ENCODE data around the gene DOHH.

DOHH gene

DNA sequence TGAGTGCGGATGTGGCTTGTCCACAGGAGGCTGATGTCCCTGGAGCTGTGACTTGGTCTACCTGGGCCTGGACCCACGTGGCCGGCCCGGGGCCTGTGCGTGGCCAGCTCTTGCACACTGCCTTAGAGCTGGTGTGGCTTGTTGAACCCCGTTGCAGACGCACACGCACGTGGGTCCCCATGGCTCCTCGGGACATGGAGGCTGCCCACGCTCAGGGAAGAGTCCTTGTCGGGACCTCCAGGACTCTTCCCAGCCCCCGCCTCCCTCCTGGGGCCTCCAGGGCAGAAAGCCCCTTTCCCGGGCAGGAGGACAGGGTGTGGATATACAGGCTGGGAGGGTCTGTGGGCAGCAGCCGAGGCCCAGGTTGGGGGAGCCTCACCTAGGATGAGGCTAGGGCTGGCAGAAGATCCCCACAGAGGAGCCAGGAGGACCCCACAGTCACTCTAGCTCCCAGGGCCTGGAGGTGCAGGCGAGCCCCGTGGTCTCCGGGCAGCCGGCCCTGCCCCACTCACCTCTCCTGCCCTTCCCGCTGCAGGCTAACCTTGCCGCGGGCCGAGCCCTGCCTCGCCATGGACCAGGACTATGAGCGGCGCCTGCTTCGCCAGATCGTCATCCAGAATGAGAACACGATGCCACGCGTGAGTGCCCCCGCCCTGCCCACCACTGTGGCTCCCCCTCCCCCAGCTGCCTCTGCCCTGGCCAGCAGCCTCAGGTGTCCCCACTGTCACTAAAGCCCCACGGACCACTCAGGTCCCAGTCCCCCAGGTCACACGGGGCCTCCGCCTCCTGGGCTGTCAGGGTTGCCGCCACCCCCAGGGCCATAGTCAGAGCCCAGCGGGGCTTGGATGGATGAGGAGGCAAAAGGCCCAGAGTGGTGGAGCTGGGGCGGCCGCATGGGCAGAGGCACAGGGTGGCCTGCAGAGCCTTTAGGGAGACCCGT is 22.2 kb upstream of the DOHH start:
- no peak for TF ChIP-seq JUND (IDR thresholded peaks at IDR 0.05; ENCODE audit: low read depth)
- in situ Hi-C loops (cut with HindIII; ENCODE audit: low pct_unique_long_range_greater_than_20kb, low sequenced_read_pairs): no loop called here

DNA sequence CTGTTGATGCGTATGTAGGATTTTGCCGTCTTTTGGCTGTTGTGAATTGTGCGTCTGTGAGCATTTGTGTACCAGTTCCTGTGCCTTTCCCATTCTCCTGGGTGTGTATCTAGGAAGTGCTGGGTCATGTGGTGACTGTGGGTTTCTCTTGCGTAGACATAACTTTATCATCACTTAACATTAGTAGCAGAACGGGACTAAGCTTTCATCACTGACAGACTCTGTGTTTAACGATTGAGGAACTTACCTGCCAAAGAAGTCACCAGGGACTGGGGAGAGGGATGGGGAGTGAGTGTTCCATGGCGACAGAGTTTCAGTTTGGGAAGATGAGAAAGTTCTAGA is 20.6 kb upstream of the DOHH start:
- in situ Hi-C loops (cut with HindIII; ENCODE audit: low pct_unique_long_range_greater_than_20kb, low sequenced_read_pairs): no loop called here
- no peak for TF ChIP-seq JUND (IDR thresholded peaks at IDR 0.05; ENCODE audit: low read depth)

More for the DNA sequence above, 22.2 kb upstream of the DOHH start:
- DNase-seq (ENCODE audit: low read depth in 1 of 2, low spot score in 1 of 2): no peak

DNA sequence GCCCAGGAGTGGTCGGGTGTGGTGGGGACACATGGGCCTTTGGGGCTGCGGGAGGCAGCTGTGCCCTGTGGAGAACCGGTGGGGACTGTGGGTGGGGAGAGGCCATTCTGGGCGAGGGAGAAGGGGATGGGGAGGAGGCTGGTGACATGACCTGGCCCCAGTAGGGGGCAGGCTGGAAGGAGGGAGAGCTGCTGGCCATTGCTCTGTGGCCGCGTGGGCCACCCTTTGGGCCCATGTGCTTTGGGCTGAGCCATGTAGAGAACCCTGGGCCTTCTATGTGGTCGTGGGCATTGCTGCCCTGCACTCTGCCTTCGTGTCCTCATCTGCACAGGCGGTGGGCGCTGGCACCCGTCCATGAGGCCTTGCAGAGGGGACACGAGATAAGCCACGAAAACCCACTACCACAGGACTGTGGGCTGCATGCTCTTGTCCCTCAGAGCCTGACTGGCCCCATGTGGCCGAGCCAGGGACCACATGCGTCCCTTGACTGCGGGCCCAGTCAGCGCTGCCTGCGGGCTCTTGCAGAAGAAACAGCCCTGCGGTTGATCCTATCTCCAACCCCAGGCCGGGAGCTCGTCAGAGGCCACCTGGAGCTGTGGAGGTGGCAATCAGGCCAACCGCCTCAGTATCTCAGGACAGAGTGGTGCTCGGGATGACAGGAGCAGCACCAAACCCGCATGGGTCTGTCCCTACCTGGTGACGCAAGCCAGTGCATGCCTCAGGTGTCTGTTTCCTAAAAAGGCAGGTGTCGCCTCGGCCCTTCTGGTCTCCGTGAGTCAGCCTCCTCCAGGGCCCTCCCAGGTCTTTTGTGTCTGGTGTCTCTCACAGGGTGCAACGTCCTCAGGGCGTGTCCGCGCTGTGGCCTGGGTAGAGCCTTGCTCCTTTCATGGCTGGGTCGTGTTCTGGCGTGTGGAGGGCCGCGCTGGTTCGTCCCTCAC is 20.0 kb upstream of the DOHH start:
- in situ Hi-C loops (cut with HindIII; ENCODE audit: low pct_unique_long_range_greater_than_20kb, low sequenced_read_pairs): no loop called here
- DNase-seq (ENCODE audit: low read depth in 1 of 2, low spot score in 1 of 2): no peak
- TF ChIP-seq JUND (IDR thresholded peaks at IDR 0.05; ENCODE audit: low read depth): no peak

More for the DNA sequence above, 20.6 kb upstream of the DOHH start:
- DNase-seq (ENCODE audit: low read depth in 1 of 2, low spot score in 1 of 2): no peak

- TF ChIP-seq JUND (IDR thresholded peaks at IDR 0.05; ENCODE audit: low read depth): no peak
- no peak for DNase-seq (ENCODE audit: low read depth in 1 of 2, low spot score in 1 of 2)
- in situ Hi-C loops (cut with HindIII; ENCODE audit: low pct_unique_long_range_greater_than_20kb, low sequenced_read_pairs): no loop called here
These were observed 18.7 kb upstream of the DOHH start for GRCh38 chr19:3519126-3519525.

DNA sequence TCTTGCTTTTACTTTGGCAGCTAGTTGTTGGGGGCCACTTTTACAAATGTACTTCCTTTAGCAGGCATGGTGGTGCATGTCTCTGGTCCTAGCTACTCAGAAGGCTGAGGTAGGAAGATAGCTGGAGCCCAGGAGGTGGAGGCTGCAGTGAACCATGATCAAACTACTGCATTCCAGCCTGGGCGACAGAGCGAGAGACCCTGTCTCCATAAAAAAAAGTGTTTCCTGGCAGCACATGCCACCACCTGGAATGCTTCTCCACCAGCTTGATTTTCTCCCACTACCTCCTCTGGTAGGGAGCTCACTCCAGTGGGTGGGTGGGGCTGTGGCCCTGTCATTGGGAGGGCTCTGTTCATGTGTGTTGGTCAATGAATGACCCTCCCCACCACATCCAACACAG is 18.2 kb upstream of the DOHH start:
- no peak for TF ChIP-seq JUND (IDR thresholded peaks at IDR 0.05; ENCODE audit: low read depth)
- in situ Hi-C loops (cut with HindIII; ENCODE audit: low pct_unique_long_range_greater_than_20kb, low sequenced_read_pairs): no loop called here
- no peak for DNase-seq (ENCODE audit: low read depth in 1 of 2, low spot score in 1 of 2)

GRCh38 chr19:3518255-3518654 is 17.8 kb upstream of the DOHH start:
- in situ Hi-C loops (cut with HindIII; ENCODE audit: low pct_unique_long_range_greater_than_20kb, low sequenced_read_pairs): no loop called here
- TF ChIP-seq JUND (IDR thresholded peaks at IDR 0.05; ENCODE audit: low read depth): no peak
- DNase-seq (ENCODE audit: low read depth in 1 of 2, low spot score in 1 of 2): no peak

DNA sequence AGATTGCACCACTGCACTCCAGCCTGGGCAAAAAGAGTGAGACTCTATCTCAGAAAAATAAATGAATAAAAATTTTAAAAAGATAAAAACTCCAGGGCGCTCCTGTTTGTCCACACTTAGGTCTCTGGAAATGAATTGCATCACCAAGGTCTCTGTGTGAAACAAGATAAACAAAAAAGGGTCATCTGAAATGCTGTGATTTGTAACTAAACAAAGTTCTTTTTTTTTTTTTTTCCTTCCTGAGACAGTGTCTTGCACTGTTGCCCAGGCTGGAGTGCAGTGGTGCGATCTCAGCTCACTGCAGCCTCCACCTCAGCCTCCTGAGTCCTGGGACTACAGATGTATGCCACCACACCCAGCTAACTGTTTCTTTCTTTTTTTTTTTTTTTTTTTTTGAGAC is 17.2 kb upstream of the DOHH start:
- in situ Hi-C loops (cut with HindIII; ENCODE audit: low pct_unique_long_range_greater_than_20kb, low sequenced_read_pairs): no loop called here
- DNase-seq (ENCODE audit: low read depth in 1 of 2, low spot score in 1 of 2): no peak
- no peak for TF ChIP-seq JUND (IDR thresholded peaks at IDR 0.05; ENCODE audit: low read depth)

GRCh38 chr19:3516675-3517207 is 16.3 kb upstream of the DOHH start:
- in situ Hi-C loops (cut with HindIII; ENCODE audit: low pct_unique_long_range_greater_than_20kb, low sequenced_read_pairs): no loop called here
- TF ChIP-seq JUND (IDR thresholded peaks at IDR 0.05; ENCODE audit: low read depth): no peak
- peak; percentile 64 to 78 for DNase-seq (ENCODE audit: low read depth in 1 of 2, low spot score in 1 of 2)

DNA sequence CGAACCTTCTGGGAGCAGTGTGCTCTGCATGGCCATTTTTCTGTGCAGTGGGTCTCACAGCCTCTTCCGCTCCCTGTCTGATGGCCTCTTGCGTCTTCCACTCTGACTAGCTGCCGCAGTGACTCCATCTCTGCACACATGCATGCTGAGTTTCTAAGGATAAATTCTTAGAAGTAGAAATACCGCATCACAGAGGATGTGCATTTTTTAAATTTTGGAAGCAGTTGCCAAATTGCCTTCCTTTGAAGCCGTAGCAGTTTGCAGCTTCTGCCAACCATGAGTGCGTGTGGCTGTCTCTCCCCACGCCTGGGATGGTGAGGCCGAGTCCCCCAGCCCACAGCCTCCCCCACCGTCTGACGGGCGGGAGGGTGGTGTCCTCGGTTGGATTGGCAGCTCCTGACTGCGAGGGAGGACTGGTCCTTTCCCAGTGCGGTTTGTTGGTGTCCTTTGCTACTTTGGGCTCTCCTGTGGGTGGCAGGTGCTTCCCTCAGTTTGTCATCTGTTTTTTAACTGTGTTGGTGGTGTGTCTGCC is 15.5 kb upstream of the DOHH start:
- TF ChIP-seq JUND (IDR thresholded peaks at IDR 0.05; ENCODE audit: low read depth): no peak
- in situ Hi-C loops (cut with HindIII; ENCODE audit: low pct_unique_long_range_greater_than_20kb, low sequenced_read_pairs): no loop called here
- no peak for DNase-seq (ENCODE audit: low read depth in 1 of 2, low spot score in 1 of 2)

DNA sequence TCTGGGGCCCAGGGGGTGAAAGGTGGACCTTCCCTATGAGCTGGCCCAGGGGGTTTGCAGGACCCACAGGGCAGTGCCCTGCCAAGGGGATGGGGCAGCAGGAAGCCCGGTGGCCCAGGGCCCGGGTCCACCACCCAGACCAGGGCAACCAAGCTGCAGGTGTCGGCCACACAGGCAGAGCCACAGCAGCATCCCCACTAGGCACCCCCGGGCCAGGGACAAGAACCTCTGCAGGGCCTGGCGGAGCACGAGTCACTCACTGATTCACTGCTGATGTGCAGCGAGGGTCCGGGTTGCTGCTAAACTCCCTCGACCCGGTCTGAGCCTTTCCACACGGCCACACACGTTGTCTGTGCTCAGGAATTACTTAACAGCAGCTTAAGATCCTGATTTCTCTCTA is 14.5 kb upstream of the DOHH start:
- no peak for TF ChIP-seq JUND (IDR thresholded peaks at IDR 0.05; ENCODE audit: low read depth)
- in situ Hi-C loops (cut with HindIII; ENCODE audit: low pct_unique_long_range_greater_than_20kb, low sequenced_read_pairs): no loop called here
- DNase-seq (ENCODE audit: low read depth in 1 of 2, low spot score in 1 of 2): no peak

GRCh38 chr19:3513229-3514140 is 13.0 kb upstream of the DOHH start:
- in situ Hi-C loops (cut with HindIII; ENCODE audit: low pct_unique_long_range_greater_than_20kb, low sequenced_read_pairs): no loop called here
- TF ChIP-seq JUND (IDR thresholded peaks at IDR 0.05; ENCODE audit: low read depth): no peak

More at GRCh38 chr19:3513229-3514140, 13.0 kb upstream of the DOHH start:
- DNase-seq (ENCODE audit: low read depth in 1 of 2, low spot score in 1 of 2): no peak
